ENCODE measurements around the gene ZBTB40. TPM values are rescaled to one million over a fixed set of nuclear protein-coding genes. Genes with fewer than 3 reads are reported as not detected.

ZBTB40 gene
- total RNA-seq, 6 experiments from 2014 or later = 8.8 to 12.2 (median 10.7) TPM

GRCh38 chr1:22539510-22540118 lies 88.0 kb downstream of the ZBTB40 start:
- DNase-seq = no peak
- Mint-ChIP-seq H3K4me1 (ENCODE audit: low read depth) (peaks cover 8% of the 10 kb centered on the region), H3K9me3 (no peaks in the 10 kb centered on the region), H3K4me3 (no peak overlapping the region), H3K27ac (no peak overlapping the region), H3K36me3 (ENCODE audit: low read depth) (no peaks in the 10 kb centered on the region), H3K27me3 (ENCODE audit: insufficient read depth) (peaks cover 10% of the 10 kb centered on the region)
- TF ChIP-seq CTCF (IDR thresholded peaks at IDR 0.05) = no peak

GRCh38 chr1:22540337-22540736 lies 88.7 kb downstream of the ZBTB40 start:
- H3K4me3 Mint-ChIP-seq = no peak overlapping the region
- H3K4me1 Mint-ChIP-seq (ENCODE audit: low read depth) = peaks cover 8% of the 10 kb centered on the region
- H3K36me3 Mint-ChIP-seq (ENCODE audit: low read depth) = no peaks in the 10 kb centered on the region
- no peak for DNase-seq
- no peak for TF ChIP-seq CTCF (IDR thresholded peaks at IDR 0.05)
- peaks cover 14% of the 10 kb centered on the region for H3K27me3 Mint-ChIP-seq (ENCODE audit: insufficient read depth)
- H3K9me3 Mint-ChIP-seq = no peaks in the 10 kb centered on the region
- no peak overlapping the region for H3K27ac Mint-ChIP-seq

- TF ChIP-seq CTCF (IDR thresholded peaks at IDR 0.05) = no peak
- no peak for DNase-seq
- H3K4me3 Mint-ChIP-seq = no peak overlapping the region
- H3K27me3 Mint-ChIP-seq (ENCODE audit: insufficient read depth) = peaks cover 36% of the 10 kb centered on the region
- no peaks in the 10 kb centered on the region for H3K36me3 Mint-ChIP-seq (ENCODE audit: low read depth)
- no peaks in the 10 kb centered on the region for H3K9me3 Mint-ChIP-seq
- no peak overlapping the region for H3K27ac Mint-ChIP-seq
- H3K4me1 Mint-ChIP-seq (ENCODE audit: low read depth) = peaks cover 8% of the 10 kb centered on the region
Measured at GRCh38 chr1:22542886-22543285, 91.2 kb downstream of the ZBTB40 start.

- Mint-ChIP-seq H3K36me3 (ENCODE audit: low read depth) (no peaks in the 10 kb centered on the region), H3K27me3 (ENCODE audit: insufficient read depth) (peaks cover 44% of the 10 kb centered on the region)
Measured at GRCh38 chr1:22543679-22544078, 92.0 kb downstream of the ZBTB40 start.

GRCh38 chr1:22544606-22545005 lies 93.0 kb downstream of the ZBTB40 start:
- Mint-ChIP-seq H3K4me3 (no peak overlapping the region), H3K27me3 (ENCODE audit: insufficient read depth) (peaks cover 52% of the 10 kb centered on the region), H3K36me3 (ENCODE audit: low read depth) (no peaks in the 10 kb centered on the region), H3K27ac (no peak overlapping the region), H3K9me3 (no peaks in the 10 kb centered on the region), H3K4me1 (ENCODE audit: low read depth) (peaks cover 8% of the 10 kb centered on the region)
- DNase-seq = no peak
- TF ChIP-seq CTCF (IDR thresholded peaks at IDR 0.05) = no peak

More at GRCh38 chr1:22543679-22544078, 92.0 kb downstream of the ZBTB40 start:
- Mint-ChIP-seq H3K27ac (no peak overlapping the region), H3K4me3 (no peak overlapping the region), H3K9me3 (no peaks in the 10 kb centered on the region), H3K4me1 (ENCODE audit: low read depth) (peaks cover 8% of the 10 kb centered on the region)
- no peak for DNase-seq
- no peak for TF ChIP-seq CTCF (IDR thresholded peaks at IDR 0.05)
